VCaP (cell line): ENCODE results near the gene SYNGR2.

ENCODE experiments used
- H3K27ac ChIP-seq: fragments of 450-650 bp; 2 replicates; pipeline ENCODE4 v1.5.1; 2017
- CTCF ChIP-seq: fragments of 450-650 bp; conservative IDR thresholded peaks from 2 replicates; pipeline ENCODE4 v1.5.1; 2017; ENCODE audit warnings: mild to moderate bottlenecking, moderate library complexity

The SYNGR2 gene

GRCh38 chr17:78142119-78142861 is 26.1 kb upstream of the SYNGR2 start:
- TF ChIP-seq CTCF: no peak
- H3K27ac ChIP-seq: 0 out of 2 replicates have a peak overlapping the region, but pooled peaks have one; percentile 10

- TF ChIP-seq CTCF: no peak
- peak overlapping the region; percentile 73 for H3K27ac ChIP-seq
Measured at GRCh38 chr17:78143214-78144146, 24.9 kb upstream of the SYNGR2 start.

- TF ChIP-seq CTCF: 0 out of 2 replicates have a peak, but pooled peaks have one; percentile 9
- H3K27ac ChIP-seq: peak overlapping the region; percentile 73
Measured at GRCh38 chr17:78144147-78144719, 24.1 kb upstream of the SYNGR2 start.

- TF ChIP-seq CTCF: no peak
- peak overlapping the region; percentile 73 for H3K27ac ChIP-seq
Measured at GRCh38 chr17:78144736-78145641, 23.4 kb upstream of the SYNGR2 start.

- TF ChIP-seq CTCF: no peak
- H3K27ac ChIP-seq: no peak overlapping the region
Measured at GRCh38 chr17:78146471-78146869, 21.9 kb upstream of the SYNGR2 start.

GRCh38 chr17:78146881-78147280 is 21.5 kb upstream of the SYNGR2 start:
- TF ChIP-seq CTCF: no peak
- H3K27ac ChIP-seq: peak overlapping the region; percentile 9; the same call in 1 of the 2 replicates
